H9 (cell line): ENCODE measurements around the gene LSMEM2. TPM values are rescaled to one million over a fixed set of nuclear protein-coding genes. Genes with fewer than 3 reads are reported as not detected.

Experiments used
- DNase-seq: peaks from one replicate; pipeline ENCODE4 v3.0.0-alpha.2; 2017
- H2AFZ ChIP-seq: one replicate; pipeline ENCODE4 v1.6.1; 2013; ENCODE audit warnings: mild to moderate bottlenecking, low read length, control low read depth, moderate library complexity
- H2AK5ac ChIP-seq: 2 replicates; pipeline ENCODE4 v1.6.1; 2013; ENCODE audit warnings: low read length, control low read depth, mixed read lengths; ENCODE audit not compliant: insufficient read length
- H2BK120ac ChIP-seq: one replicate; pipeline ENCODE4 v1.6.1; 2013; ENCODE audit warnings: low read depth, mild to moderate bottlenecking, low read length, control low read depth, inconsistent platforms; ENCODE audit not compliant: poor library complexity, severe bottlenecking
- H2BK12ac ChIP-seq: 2 replicates; pipeline ENCODE4 v1.6.1; 2013; ENCODE audit warnings: low read length, control low read depth, mixed read lengths, low read depth; ENCODE audit not compliant: insufficient read length
- H2BK15ac ChIP-seq: 2 replicates; pipeline ENCODE4 v1.6.1; 2013; ENCODE audit warnings: low read depth, low read length, control low read depth
- H2BK20ac ChIP-seq: one replicate; pipeline ENCODE4 v1.6.1; 2013; ENCODE audit warnings: low read depth, mild to moderate bottlenecking, low read length, control low read depth, inconsistent platforms; ENCODE audit not compliant: poor library complexity, severe bottlenecking
- H2BK5ac ChIP-seq: 2 replicates; pipeline ENCODE4 v1.6.1; 2013; ENCODE audit warnings: low read length, control low read depth, mixed read lengths; ENCODE audit not compliant: insufficient read length
- H3K14ac ChIP-seq: 2 replicates; pipeline ENCODE4 v1.6.1; 2013; ENCODE audit warnings: low read length, control low read depth; ENCODE audit not compliant: insufficient read depth
- H3K18ac ChIP-seq: 2 replicates; pipeline ENCODE4 v1.6.1; 2013; ENCODE audit warnings: low read depth, mild to moderate bottlenecking, mixed read lengths, low read length, control low read depth; ENCODE audit not compliant: insufficient read length
- H3K23ac ChIP-seq: 2 replicates; pipeline ENCODE4 v1.6.1; 2013; ENCODE audit warnings: low read length, control low read depth, mixed read lengths, low read depth; ENCODE audit not compliant: insufficient read length
- H3K23me2 ChIP-seq: 2 replicates; pipeline ENCODE4 v1.6.1; 2013; ENCODE audit warnings: low read depth, mild to moderate bottlenecking, mixed read lengths, low read length, control low read depth; ENCODE audit not compliant: insufficient read length, poor library complexity, severe bottlenecking
- H3K27ac ChIP-seq: 2 replicates; pipeline ENCODE4 v1.5.1; 2013; ENCODE audit warnings: low read length, control low read depth, mixed read lengths, low read depth; ENCODE audit not compliant: insufficient read length
- H3K27me3 ChIP-seq: 2 replicates; pipeline ENCODE4 v1.6.1; 2013; ENCODE audit warnings: low read length, control low read depth, inconsistent platforms; ENCODE audit not compliant: insufficient read depth
- H3K4ac ChIP-seq: 2 replicates; pipeline ENCODE4 v1.6.1; 2013; ENCODE audit warnings: low read depth, mild to moderate bottlenecking, control low read depth, inconsistent platforms, low read length, moderate library complexity
- H3K4me1 ChIP-seq: 2 replicates; pipeline ENCODE4 v1.6.1; 2013; ENCODE audit warnings: low read length, control low read depth, inconsistent platforms; ENCODE audit not compliant: insufficient read depth
- H3K4me2 ChIP-seq: 2 replicates; pipeline ENCODE4 v1.6.1; 2013; ENCODE audit warnings: low read length, control low read depth, mixed read lengths; ENCODE audit not compliant: insufficient read length, insufficient read depth
- H3K56ac ChIP-seq: 2 replicates; pipeline ENCODE4 v1.6.1; 2013; ENCODE audit warnings: low read depth, mild to moderate bottlenecking, mixed read lengths, low read length, control low read depth; ENCODE audit not compliant: insufficient read length
- H3K79me1 ChIP-seq: 2 replicates; pipeline ENCODE4 v1.6.1; 2013; ENCODE audit warnings: low read depth, mild to moderate bottlenecking, moderate library complexity, low read length, control low read depth, inconsistent platforms; ENCODE audit not compliant: insufficient read depth, poor library complexity, severe bottlenecking
- H3K79me2 ChIP-seq: 2 replicates; pipeline ENCODE4 v1.6.1; 2013; ENCODE audit warnings: low read length, control low read depth, inconsistent platforms; ENCODE audit not compliant: insufficient read depth
- H3K9ac ChIP-seq: 2 replicates; pipeline ENCODE4 v1.6.1; 2013; ENCODE audit warnings: low read length, control low read depth, mixed read lengths; ENCODE audit not compliant: insufficient read length; ENCODE audit errors: extremely low read depth
- H3K9me3 ChIP-seq: one replicate; pipeline ENCODE4 v1.6.1; 2013; ENCODE audit warnings: low read depth, low read length, inconsistent platforms; ENCODE audit not compliant: control insufficient read depth
- H3T11ph ChIP-seq: one replicate; pipeline ENCODE4 v1.6.1; 2013; ENCODE audit warnings: mild to moderate bottlenecking, low read length, control low read depth, inconsistent platforms
- H4K20me1 ChIP-seq: one replicate; pipeline ENCODE4 v1.6.1; 2013; ENCODE audit not compliant: control insufficient read depth, insufficient read length, insufficient read depth
- H4K5ac ChIP-seq: 2 replicates; pipeline ENCODE4 v1.6.1; 2013; ENCODE audit warnings: low read depth, mild to moderate bottlenecking, mixed read lengths, low read length, control low read depth; ENCODE audit not compliant: insufficient read length
- H4K8ac ChIP-seq: replicated peaks from 2 replicates; pipeline ENCODE4 v1.6.1; 2013; ENCODE audit warnings: low read length, control low read depth, mixed read lengths, low read depth; ENCODE audit not compliant: insufficient read length
- H4K91ac ChIP-seq: 2 replicates; pipeline ENCODE4 v1.6.1; 2013; ENCODE audit warnings: low read depth, mild to moderate bottlenecking, moderate library complexity, mixed read lengths, low read length, control low read depth; ENCODE audit not compliant: insufficient read length
- H3K27ac Mint-ChIP-seq, 3 experiments: 2 replicates in 2 of 3; 3 replicates in 1 of 3; pipeline ENCODE4 v1.8.0; 2020 to 2021; ENCODE audit warnings: mixed read lengths in 3 of 3, mild to moderate bottlenecking in 1 of 3, moderate library complexity in 1 of 3
- H3K27me3 Mint-ChIP-seq: 2 replicates; pipeline ENCODE4 v1.8.0; 2021; ENCODE audit warnings: low read depth, mild to moderate bottlenecking, moderate library complexity, mixed read lengths
- H3K36me3 Mint-ChIP-seq, 3 experiments: 2 replicates in 2 of 3; 3 replicates in 1 of 3; pipeline ENCODE4 v1.8.0; 2020 to 2021; ENCODE audit warnings: low read depth in 3 of 3, mixed read lengths in 3 of 3; ENCODE audit not compliant: insufficient read depth in 1 of 3
- H3K4me1 Mint-ChIP-seq, 2 experiments: 2 replicates each; pipeline ENCODE4 v1.8.0; 2020; ENCODE audit warnings: mixed read lengths in 2 of 2
- H3K4me3 Mint-ChIP-seq, 2 experiments: 2 replicates in 1 of 2; 3 replicates in 1 of 2; pipeline ENCODE4 v1.8.0; 2020 to 2021; ENCODE audit warnings: mild to moderate bottlenecking in 2 of 2, mixed read lengths in 2 of 2, moderate library complexity in 1 of 2
- H3K9me3 Mint-ChIP-seq, 2 experiments: 2 replicates in 1 of 2; 3 replicates in 1 of 2; pipeline ENCODE4 v1.8.0; 2020; ENCODE audit warnings: mild to moderate bottlenecking in 2 of 2, mixed read lengths in 2 of 2, moderate library complexity in 1 of 2
- CTCF ChIP-seq: fragments of 200-600 bp; sonication (generic); conservative IDR thresholded peaks from 3 replicates; pipeline ENCODE4 v1.8.0; 2021; ENCODE audit warnings: antibody characterized with exemption, mild to moderate bottlenecking
- WGBS: extraction: QIAGEN DNeasy Blood & Tissue Kit; methylation state at CpG from one replicate; pipeline ENCODE4 v1.1.7; 2013; ENCODE audit warnings: missing lambda C conversion rate, low lambda C conversion rate, mixed read lengths; ENCODE audit not compliant: insufficient read length; ENCODE audit errors: extremely low coverage; 5-methylcytosine and 5-hydroxymethylcytosine counted together
- total RNA-seq: library from RNA; stranded (reverse); gene quantifications from 2 replicates; pipeline ENCODE4 v1.2.1, GENCODE V29; 2021

Gene LSMEM2
- total RNA-seq, 1 experiment from 2014 or later: 0.50 TPM

DNA sequence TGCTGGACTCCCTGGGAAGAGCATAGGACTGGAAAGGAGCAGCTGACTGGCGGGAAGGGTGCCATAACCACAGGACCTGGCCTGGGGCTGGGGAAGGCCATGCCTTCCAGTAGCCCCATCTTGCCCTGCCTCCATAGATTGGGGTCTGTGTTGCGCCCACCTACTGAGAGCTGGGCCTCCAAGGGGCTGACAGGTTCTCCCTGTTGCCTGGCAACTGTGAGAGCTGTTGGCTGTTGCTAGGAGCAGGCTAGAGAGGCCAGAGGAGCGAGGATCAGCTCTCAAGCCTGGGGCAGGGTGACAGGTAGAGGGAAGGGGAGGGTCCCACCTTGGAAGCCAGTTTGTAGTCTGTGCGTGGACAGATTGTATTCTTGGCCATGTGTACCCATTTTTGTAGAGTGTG lies 45.7 kb upstream of the LSMEM2 start:
- H3K27ac ChIP-seq: no peak overlapping the region
- no peak overlapping the region for H3K4ac ChIP-seq
- H3K79me1 ChIP-seq: peaks cover 6% of the 10 kb centered on the region
- no peaks in the 10 kb centered on the region for H4K20me1 ChIP-seq
- Mint-ChIP-seq H3K9me3 (no peaks in the 10 kb centered on the region; a peak in 1 of 5 replicates), H3K27me3 (peaks cover 8% of the 10 kb centered on the region), H3K4me3 (no peak overlapping the region), H3K27ac (no peak overlapping the region; a peak in 1 of 7 replicates), H3K36me3 (peaks cover 0 to 2% (median 0%) of the 10 kb centered on the region in 3 experiments; a peak in 1 of 7 replicates), H3K4me1 (peaks cover 39 to 50% of the 10 kb centered on the region in 2 experiments)
- no peaks in the 10 kb centered on the region for H3K4me1 ChIP-seq
- H3T11ph ChIP-seq: no peak overlapping the region
- no peak overlapping the region for H2AK5ac ChIP-seq
- no peak overlapping the region for H2BK12ac ChIP-seq
- H3K79me2 ChIP-seq: peaks cover 9% of the 10 kb centered on the region; the same call in 1 of the 2 replicates
- H3K23me2 ChIP-seq: peaks cover 14% of the 10 kb centered on the region
- no peak overlapping the region for H2BK5ac ChIP-seq
- no peak overlapping the region for H2BK120ac ChIP-seq
- no peak overlapping the region for H3K4me2 ChIP-seq
- H3K23ac ChIP-seq: no peak overlapping the region
- no peak for TF ChIP-seq CTCF
- no peak overlapping the region for H3K56ac ChIP-seq
- H3K27me3 ChIP-seq: no peaks in the 10 kb centered on the region
- H4K8ac ChIP-seq: no peak overlapping the region
- no peak overlapping the region for H4K5ac ChIP-seq
- no peak for DNase-seq
- no peak overlapping the region for H2BK15ac ChIP-seq
- no peak overlapping the region for H3K9ac ChIP-seq
- no peak overlapping the region for H2AFZ ChIP-seq
- H3K18ac ChIP-seq: peak overlapping the region; percentile 7
- H2BK20ac ChIP-seq: no peak overlapping the region
- H4K91ac ChIP-seq: no peak overlapping the region
- no CpG with 5 or more reads among the region's 4 CpGs for WGBS
- H3K9me3 ChIP-seq: no peaks in the 10 kb centered on the region
- no peak overlapping the region for H3K14ac ChIP-seq
